Stimulated activated CD4-positive, alpha-beta T cell treated with anti-CD3 and anti-CD28 coated beads, TNF-alpha, amount 100 ng/mL, for 48 hours (primary cell): ENCODE results near the gene GPBP1L1.
"Not testable (repeated sequence)": the region's sequence is repeated elsewhere in the genome, so short reads cannot be mapped to it uniquely, and the experiment has no call there.

ENCODE experiments used
- DNase-seq, 3 donors: peaks; one replicate each; pipeline ENCODE4 v3.0.0-alpha.2; 2020; ENCODE audit warnings: low read depth in 3 of 3

GPBP1L1 gene

GRCh38 chr1:45686288-45687013, at the start of gene GPBP1L1:
Gene GPBP1L1 (minus strand): TSS chr1:45686533. CDS start chr1:45659087, 27,446 bp downstream.
- peak; percentile 95 to 97 (median 96) for DNase-seq

GRCh38 chr1:45730780-45731319, 44.5 kb upstream of the GPBP1L1 start:
- no peak for DNase-seq

GRCh38 chr1:45730075-45730779, 43.9 kb upstream of the GPBP1L1 start:
- DNase-seq: no peak

DNA sequence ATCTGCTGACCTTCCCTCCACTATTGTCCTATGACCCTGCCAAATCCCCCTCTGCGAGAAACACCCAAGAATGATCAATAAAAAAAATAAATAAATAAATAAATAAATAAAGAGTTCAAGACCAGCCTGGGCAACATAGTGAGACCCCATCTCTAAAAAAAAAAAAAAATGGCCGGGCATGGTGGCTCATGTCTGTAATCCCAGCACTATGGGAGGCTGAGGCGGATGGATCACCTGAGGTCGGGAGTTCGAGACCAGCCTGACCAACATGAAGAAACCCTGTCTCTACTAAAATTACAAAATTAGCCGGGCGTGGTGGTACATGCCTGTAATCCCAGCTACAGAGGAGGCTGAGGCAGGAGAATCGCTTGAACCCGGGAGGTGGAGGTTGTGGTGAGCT, 39.7 kb upstream of the GPBP1L1 start:
- not testable (repeated sequence) for DNase-seq

GRCh38 chr1:45723248-45723930, 37.1 kb upstream of the GPBP1L1 start:
- no peak for DNase-seq

DNA sequence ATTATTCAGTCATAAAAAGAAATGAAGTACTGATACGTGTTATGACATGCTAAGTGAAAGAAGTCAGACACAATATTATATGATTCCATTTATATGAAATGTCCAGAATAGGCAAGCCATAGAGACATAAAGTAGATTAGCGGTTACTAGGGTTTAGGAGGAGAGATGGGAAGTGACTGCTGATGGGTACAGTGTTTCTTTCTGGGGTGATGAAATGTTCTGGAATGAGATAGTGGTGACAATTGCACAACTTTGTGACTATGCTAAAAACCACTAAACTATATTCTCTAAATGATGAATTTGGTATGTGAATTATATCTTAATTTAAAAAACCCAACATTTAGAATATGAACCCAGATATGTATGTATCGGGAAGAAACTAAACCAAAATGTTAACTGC, 36.5 kb upstream of the GPBP1L1 start:
- no peak for DNase-seq

DNA sequence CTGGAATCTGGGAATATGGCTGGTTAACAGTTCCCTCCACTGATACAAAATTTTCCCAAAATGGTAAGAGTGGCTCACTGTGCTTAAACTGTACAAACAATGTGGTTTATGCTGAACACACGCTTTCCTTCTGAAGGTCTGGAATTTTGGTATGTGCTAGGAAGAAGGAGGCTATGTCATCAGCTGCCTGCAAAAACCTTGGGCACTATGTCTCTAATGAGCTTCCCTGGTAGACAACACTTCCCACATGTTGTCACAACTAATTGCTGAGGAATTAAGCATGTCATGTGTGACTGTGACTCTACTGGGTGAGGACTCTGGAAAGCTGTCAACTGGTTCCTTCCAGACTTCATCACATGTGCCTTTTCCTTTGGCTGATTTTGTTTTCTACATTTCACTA, 34.9 kb upstream of the GPBP1L1 start:
- no peak for DNase-seq

DNA sequence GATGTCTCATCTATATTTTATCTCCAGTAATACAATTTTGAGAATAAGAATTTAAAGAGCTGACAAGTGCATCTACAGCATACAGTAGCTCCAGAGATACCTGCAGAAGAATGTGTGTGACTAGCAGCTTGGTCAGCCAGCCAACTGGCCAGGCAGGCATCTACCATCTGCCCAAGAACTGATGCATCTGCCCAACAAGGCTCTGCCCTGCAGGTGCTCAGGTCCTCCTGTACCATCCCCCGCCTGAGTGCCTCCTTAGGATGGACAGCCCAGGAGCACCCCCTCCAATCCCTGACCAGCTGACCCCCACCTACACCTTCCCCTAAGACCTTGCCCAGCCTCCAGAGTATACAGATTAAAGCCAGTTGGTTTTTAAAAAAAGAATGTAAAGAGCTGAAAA, 32.0 kb upstream of the GPBP1L1 start:
- DNase-seq: no peak

- DNase-seq: not testable (repeated sequence)
These were observed 31.1 kb upstream of the GPBP1L1 start for GRCh38 chr1:45717386-45717785.

- DNase-seq: no peak
These were observed 30.4 kb upstream of the GPBP1L1 start for GRCh38 chr1:45716700-45717099.

GRCh38 chr1:45713711-45714110, 27.4 kb upstream of the GPBP1L1 start:
- no peak for DNase-seq

GRCh38 chr1:45704637-45705036, 18.3 kb upstream of the GPBP1L1 start:
- no peak for DNase-seq

DNA sequence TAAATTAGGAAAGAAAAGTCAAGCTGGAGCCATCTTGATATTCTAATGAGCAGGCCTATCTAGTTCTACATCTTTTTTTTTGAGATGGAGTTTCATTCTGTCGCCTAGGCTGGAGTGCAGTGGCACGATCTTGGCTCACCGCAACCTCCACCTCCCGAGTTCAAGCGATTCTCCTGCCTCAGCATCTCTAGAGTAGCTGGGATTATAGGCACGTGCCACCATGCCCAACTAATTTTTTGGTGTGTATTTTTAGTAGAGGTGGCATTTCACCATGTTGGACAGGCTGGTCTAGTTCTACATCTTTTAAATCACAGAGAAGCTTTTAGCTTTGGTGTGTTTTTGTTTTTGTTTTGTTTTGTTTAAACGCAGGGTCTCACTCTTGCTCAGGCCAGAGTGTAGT, 8.5 kb upstream of the GPBP1L1 start:
- no peak for DNase-seq

GRCh38 chr1:45693811-45694210, 7.5 kb upstream of the GPBP1L1 start:
- not testable (repeated sequence) for DNase-seq

DNA sequence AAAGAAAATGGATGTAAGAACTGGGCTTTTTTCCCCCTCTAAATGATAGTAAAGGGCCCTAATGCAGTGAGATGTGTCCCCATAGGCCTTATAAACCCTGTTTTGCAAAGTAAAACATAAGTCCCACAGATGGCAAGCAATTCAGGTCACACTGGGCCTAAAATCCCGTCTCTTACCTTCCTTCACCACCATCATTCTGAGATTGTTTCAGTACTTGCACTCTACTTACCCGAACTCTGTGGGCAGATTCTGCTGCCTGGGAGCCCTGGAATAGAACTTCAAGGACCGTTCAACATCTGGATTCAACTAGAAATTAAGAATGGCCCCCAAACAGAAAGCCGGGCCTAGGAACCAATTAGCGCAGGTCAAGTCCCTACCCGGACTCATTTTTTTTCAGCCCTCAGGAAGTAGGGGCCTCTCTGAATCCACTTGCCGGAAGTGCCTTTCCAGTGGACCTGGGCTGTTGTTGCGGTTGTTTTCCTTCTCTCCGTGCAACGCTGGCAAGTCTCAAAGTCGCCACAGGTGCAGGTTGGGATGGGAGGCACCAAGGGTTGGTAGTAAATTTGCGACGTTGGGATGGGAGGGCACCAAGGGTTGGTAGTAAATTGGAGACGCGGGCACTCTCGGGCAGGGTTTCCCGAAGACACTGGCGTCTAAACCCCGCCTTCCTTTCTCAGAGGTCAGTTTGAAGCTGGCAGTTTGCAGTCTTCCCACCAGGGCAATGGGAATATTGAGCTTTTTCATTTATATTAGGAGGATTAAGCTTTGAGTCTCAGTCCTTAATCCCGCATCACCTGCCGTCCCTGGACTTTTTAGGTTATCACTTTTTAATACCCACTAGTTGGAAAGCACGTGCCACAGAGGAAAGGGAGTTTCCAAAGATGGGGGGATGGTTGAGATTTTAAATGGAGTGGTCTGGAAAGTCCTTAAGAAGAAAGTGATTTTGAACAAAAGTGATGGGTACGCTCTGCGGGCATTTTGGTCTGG, 1.7 kb upstream of the GPBP1L1 start, which contains the start of gene TMEM69:
TMEM69 (plus strand) TSS at position 428 of the 987 bp plus-strand sequence. CDS start 2,888 bp downstream, outside the sequence.
- peak; percentile 51 to 72 (median 62) for DNase-seq

DNA sequence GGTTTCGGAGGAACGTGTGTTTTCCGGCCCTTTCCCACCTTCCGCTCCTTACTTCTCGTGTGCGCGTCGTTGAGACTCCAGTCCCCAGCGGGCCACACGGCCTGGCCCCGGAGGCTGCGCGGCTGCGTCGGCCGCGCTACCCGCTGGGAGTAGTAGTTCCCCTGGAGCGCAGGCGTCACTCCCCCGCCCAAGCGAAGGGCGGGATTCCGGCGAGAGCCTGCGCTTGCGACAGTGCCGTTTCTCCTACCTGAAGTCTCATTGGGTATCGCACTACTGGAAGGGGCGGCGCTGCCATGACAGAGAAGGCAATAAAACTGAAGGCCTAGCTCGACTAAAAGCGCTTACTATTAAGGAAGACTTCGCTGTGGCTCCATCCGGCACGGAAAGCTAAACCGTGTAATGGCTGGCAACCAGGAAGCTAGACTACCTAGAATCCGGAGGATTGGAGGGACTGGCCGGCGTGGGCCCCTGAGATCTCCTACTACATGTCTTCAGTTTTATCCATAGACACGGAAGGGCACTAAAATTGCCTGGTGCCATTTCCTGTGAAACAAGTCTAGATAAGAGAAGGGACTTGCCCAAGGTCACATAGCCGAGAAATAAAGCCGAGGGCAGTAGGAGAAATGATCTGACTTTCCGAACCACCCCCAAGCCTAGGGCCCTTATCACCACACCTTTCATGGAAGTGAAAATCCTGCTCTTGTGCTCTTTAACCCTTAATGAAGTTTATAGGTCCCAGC, 851 bp upstream of the GPBP1L1 start:
- peak; percentile 88 to 94 (median 89) for DNase-seq

DNA sequence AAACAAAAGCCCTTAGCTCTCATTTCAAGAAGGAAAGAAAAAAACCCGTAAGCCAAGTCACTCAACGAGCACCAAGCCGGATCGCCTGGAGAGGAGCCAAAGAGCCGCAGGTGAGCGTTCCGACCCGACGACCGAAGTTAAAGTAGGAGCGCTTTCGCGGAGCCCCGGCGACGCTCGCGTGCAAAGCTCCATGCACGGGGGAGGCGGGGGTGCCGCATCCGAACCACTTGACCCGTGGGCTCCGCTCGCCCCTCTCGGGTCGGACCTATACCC, 382 bp downstream of the GPBP1L1 start:
- DNase-seq: peak in 2 of 3 donors; percentile 26 to 56

DNA sequence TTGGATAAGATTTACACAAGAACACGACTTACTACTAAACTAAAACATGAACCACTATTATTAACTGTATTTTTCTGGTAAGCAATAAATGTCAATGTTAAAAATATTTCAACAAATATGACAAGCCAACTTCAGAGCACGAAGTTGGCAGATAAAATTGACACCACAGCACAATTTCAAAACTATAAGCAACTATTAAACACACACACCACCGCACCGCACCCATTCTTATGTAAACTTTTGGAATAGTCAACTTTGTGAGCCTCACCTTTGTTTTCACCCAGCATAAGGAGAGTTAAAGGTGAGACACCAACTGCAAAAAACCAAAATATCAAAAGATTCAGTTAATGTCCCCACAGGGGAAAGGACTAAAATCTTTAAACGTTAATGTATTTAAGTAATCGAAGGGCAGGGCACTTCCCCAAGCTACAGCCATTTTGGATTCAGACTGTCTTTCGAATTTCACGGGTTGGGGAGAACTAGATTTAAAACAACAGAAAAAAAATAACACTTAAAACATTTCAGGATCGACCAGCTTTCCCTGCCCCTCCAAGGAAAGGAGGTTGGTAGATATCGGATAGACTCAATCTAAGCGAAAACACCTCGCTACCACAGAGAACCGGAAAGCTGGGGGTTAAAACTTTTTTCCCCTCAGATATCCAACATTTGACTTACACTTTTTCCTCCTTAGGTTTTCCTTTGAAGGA, 872 bp downstream of the GPBP1L1 start:
- no peak for DNase-seq

DNA sequence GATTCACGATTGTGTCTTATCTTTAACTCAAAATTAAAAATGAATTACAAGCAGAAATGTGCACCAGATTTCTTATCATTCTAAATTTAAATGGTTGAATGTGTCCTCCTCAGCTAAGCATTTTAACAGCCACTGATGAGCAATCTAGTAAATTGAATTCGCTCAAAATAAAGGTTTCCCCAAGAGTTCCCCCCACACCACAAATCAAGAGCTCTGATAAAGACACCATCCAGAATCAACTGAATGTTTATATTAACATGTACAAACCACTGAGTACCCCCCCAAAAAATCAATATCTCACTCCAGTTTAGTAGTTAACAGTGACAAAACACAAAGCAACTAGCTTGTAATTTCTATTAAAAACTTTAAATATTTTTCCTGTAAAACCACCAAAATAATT, 1.9 kb downstream of the GPBP1L1 start:
- no peak for DNase-seq

DNA sequence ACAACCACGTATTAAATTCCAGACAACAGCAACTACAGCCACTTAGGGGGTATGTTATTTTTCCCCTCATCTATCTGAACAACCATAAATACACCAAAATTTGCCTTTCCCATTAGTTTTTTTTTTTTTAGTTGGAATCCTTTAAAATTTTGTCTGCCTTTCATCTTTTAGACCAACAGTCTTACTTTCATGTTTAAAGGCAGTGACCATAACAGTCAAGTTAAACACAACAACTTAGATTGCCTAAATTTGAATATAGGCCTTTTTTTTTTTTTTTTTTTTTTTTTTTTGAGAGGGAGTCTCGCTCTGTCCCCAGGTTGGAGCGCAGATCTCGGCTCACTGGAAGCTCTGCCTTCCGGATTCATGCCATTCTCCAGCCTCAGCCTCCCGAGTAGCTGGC, 3.4 kb downstream of the GPBP1L1 start:
- no peak for DNase-seq
